Vagina (tissue), 2 donors: ENCODE measurements around the gene KCTD15.

Source experiments
- POLR2A ChIP-seq, 2 donors: fragments of 450-650 bp; IDR thresholded peaks; one replicate each; pipeline ENCODE4 v1.6.1; 2017; ENCODE audit warnings: antibody characterized with exemption in 2 of 2, mild to moderate bottlenecking in 2 of 2, moderate library complexity in 2 of 2
- TF ChIP-seq, protein P1 (sequence below), 3 experiments: fragments of 450-650 bp in 2 of 3; fragments of 200-600 bp in 1 of 3; sonication (generic) in 1 of 3; IDR thresholded peaks; one replicate each; pipeline ENCODE4 v1.5.1; 2017 to 2019; ENCODE audit warnings: antibody characterized with exemption in 3 of 3, mild to moderate bottlenecking in 2 of 3, moderate library complexity in 2 of 3

DNA sequence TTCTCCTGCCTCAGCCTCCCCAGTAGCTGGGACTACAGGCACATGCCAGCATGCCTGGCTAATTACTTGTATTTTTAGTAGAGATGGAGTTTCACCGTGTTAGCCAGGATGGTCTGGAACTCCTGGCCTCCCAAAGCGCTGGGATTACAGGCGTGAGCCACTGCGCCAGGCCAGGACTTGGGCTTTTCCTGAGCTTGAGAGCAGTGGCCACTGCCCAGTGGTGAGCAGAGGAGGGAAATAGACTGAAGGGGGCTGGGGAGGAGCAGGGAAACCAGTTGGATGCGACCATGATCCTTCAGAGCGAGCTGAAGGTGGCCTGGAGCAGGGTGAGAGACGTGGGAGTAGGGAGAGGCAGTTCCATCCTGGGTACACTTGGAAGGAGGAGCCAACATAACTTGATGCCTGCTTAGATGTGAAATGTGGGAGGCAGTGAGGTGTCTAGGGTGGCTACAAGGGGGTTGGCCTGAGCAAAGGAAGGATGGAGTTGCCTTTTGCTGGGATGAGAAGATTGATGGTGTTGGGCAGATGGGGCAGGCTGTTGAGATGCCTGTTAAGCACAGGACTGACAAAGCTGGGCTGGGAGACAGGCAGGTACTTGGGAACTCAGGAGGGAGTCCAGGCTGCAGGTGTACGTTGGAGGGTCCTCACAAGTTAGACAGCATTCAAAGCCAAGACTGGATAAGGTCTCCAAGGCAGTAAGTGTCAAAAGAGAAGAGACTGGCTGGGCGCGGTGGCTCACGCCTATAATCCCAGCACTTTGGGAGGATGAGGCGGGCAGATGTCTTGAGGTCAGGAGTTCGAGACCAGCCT is 31.8 kb downstream of the KCTD15 start:
- TF ChIP-seq, protein P1, sequence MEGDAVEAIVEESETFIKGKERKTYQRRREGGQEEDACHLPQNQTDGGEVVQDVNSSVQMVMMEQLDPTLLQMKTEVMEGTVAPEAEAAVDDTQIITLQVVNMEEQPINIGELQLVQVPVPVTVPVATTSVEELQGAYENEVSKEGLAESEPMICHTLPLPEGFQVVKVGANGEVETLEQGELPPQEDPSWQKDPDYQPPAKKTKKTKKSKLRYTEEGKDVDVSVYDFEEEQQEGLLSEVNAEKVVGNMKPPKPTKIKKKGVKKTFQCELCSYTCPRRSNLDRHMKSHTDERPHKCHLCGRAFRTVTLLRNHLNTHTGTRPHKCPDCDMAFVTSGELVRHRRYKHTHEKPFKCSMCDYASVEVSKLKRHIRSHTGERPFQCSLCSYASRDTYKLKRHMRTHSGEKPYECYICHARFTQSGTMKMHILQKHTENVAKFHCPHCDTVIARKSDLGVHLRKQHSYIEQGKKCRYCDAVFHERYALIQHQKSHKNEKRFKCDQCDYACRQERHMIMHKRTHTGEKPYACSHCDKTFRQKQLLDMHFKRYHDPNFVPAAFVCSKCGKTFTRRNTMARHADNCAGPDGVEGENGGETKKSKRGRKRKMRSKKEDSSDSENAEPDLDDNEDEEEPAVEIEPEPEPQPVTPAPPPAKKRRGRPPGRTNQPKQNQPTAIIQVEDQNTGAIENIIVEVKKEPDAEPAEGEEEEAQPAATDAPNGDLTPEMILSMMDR (IDR thresholded peaks at IDR 0.05), result no peak
- TF ChIP-seq POLR2A (IDR thresholded peaks at IDR 0.05), result no peak
